Omental fat pad (tissue), 4 donors: ENCODE data around the gene ZNF138. TPM values are rescaled to one million over a fixed set of nuclear protein-coding genes. Genes with fewer than 3 reads are reported as not detected.
"Not testable (repeated sequence)": the region's sequence is repeated elsewhere in the genome, so short reads cannot be mapped to it uniquely, and the experiment has no call there.

Experiments
- ATAC-seq: fragments of 150-250 bp; one replicate; pipeline ENCODE4 v1.9.1; 2016; ENCODE audit warnings: mild to moderate bottlenecking, moderate library complexity; ENCODE audit not compliant: low FRiP score
- DNase-seq: peaks from one replicate; pipeline ENCODE4 v3.0.0-alpha.2; 2019; ENCODE audit warnings: low spot score
- total RNA-seq, 4 donors: library from RNA; depleted of rRNA; stranded (reverse); fragments of >200 nt; gene quantifications; one replicate each; pipeline ENCODE4 v1.1.0, GENCODE V29; 2016
- TF ChIP-seq, protein P1 (sequence below), 3 donors: fragments of 450-650 bp; IDR thresholded peaks; one replicate each; pipeline ENCODE4 v1.5.1; 2016 to 2017; ENCODE audit warnings: antibody characterized with exemption in 3 of 3, mild to moderate bottlenecking in 3 of 3, moderate library complexity in 2 of 3

The ZNF138 gene
- total RNA-seq, 4 donors from 2014 or later = 4.1 to 13.9 (median 7.8) TPM

DNA sequence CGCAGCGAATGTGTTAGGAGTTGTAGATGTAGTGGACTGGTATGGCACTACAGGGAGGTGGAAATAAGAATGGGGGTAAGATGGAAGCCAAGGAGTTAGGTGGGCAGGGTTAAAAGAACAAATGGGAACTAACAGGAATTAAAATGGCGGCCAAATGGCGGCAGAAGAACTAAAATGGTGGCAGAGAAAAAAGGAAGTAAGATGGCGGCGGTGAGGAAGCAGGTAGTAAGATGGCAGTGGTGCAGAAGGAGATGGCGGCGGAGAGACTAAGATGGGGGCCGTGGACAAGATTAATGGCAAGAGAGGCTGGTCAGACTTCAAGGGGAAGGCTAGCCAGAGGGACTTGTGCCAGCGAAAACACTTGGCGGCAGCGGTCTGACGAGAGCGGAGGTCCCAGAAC lies 44.5 kb downstream of the ZNF138 start:
- TF ChIP-seq, protein P1, sequence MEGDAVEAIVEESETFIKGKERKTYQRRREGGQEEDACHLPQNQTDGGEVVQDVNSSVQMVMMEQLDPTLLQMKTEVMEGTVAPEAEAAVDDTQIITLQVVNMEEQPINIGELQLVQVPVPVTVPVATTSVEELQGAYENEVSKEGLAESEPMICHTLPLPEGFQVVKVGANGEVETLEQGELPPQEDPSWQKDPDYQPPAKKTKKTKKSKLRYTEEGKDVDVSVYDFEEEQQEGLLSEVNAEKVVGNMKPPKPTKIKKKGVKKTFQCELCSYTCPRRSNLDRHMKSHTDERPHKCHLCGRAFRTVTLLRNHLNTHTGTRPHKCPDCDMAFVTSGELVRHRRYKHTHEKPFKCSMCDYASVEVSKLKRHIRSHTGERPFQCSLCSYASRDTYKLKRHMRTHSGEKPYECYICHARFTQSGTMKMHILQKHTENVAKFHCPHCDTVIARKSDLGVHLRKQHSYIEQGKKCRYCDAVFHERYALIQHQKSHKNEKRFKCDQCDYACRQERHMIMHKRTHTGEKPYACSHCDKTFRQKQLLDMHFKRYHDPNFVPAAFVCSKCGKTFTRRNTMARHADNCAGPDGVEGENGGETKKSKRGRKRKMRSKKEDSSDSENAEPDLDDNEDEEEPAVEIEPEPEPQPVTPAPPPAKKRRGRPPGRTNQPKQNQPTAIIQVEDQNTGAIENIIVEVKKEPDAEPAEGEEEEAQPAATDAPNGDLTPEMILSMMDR (IDR thresholded peaks at IDR 0.05) = no peak
- ATAC-seq = no peak

DNA sequence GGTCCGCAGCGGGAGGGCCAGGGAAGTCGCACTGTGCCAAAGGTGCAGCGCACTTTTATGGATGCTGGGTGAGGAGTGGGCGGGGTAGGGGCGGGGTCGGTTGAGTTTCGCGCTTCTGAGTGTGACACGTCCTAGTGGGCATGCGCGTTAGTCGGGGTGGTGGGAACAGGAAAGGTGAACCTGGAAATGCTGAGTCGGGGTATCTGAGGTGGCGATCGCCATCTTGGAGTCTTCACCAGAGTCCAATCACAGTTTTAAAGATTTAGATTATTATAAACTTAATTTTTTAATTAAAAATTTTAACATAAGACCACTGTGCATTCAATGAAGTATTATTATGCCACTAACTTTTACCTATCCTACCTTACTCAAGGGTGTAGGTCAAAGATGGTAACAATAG lies 45.7 kb downstream of the ZNF138 start:
- ATAC-seq (no peak), DNase-seq (no peak)
- TF ChIP-seq, protein P1 (IDR thresholded peaks at IDR 0.05) = no peak

More for the DNA sequence above, 44.5 kb downstream of the ZNF138 start:
- DNase-seq = no peak

DNA sequence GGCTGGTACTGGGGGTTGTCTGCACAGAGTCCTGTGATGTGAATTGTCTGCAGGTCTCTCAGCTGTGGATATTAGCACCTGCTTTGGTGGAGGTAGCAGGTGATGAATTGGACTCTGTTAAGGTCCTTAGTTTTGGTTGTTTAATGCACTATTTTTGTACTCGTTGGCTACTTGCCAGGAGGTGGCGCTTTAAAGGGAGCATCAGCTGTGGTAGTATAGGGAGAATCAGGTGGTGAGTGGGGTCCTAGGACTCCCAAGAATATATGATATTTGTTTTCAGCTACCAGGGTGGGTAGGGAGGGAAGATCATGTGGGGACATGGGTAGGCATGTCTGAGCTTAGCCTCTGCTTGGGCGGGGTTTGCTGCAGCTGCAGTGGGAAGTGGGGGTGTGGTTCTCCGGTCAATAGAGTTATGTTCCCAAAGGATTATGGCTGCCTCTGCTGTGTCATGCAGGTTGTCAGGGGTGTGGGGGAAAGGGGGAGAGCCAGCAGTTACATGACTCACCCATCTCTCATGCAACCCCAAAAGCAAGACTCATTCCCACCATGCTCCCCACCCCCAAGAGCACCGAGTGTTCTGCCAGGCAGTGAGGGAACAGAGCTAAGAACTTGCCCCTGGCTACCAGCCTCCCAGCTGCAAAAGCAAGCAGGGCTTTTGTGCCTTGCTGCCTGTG lies 55.2 kb downstream of the ZNF138 start:
- TF ChIP-seq, protein P1 (IDR thresholded peaks at IDR 0.05) = no peak
- ATAC-seq (peak; percentile 32), DNase-seq (no peak)

DNA sequence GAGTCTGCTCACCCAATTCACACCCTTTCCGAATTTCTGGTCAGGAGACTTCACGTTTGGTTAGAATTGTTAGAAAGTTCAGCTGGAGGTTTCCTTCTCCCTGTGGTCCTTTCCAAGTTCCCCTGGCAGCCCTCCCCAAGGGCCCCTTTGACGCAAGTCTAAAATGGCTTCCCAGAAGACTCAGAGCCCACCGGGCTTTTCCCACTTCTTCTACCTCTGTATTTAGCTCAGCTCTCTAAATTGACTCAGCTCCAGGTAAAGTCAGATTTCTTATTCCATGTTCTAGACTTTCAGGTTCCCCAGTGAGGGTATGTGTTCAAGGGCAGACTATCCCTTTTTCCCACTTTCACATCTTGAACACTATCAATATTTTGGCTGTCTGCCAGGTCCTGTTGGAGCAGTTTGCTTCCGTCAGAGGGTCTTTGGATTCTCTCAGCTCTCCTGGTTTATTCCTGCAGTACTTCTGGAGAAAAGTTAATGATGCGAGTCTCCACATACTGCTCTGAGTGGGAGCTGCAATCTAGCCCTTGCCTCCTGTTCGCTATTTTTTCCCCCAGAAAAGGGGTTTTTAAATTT lies 55.8 kb downstream of the ZNF138 start:
- DNase-seq (no peak), ATAC-seq (no peak)
- TF ChIP-seq, protein P1 (IDR thresholded peaks at IDR 0.05) = no peak

DNA sequence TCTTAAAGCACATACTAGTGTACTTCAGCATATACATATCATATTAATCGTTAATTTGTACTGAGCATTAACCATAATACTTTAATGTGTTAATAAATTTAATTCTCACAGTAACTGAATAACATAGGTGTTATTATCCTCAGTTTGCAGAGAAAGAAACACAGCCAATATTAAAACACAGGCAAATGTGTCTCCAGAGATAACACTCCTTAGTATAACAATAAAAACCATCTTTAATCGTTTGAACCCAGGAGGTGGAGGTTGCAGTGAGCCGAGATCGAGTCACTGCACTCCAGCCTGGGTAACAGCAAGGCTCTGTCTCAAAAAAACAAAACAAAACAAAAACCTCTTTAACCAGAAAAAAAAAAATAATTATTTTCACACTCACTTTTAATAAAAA lies 59.5 kb downstream of the ZNF138 start:
- TF ChIP-seq, protein P1 (IDR thresholded peaks at IDR 0.05) = no peak
- ATAC-seq (no peak), DNase-seq (no peak)

DNA sequence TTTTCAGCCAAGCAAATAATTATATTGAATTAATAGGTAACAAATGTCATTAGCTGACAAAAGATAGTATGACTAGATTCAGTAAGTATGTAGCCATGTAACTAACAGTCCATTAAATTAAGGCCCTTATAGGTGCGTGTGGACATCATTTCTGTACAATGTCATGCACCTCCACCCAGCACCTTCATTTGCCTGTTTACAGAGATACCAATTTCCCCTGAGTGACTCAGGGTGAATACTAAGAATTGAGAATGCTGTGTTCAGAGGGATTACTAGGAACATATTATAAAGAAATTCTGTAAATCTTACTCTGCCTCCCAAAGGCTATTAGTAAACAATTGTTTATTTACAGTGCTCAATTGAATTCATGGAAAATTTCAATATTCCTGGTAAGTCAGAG lies 60.7 kb downstream of the ZNF138 start:
- TF ChIP-seq, protein P1 (IDR thresholded peaks at IDR 0.05) = no peak
- no peak for ATAC-seq
- no peak for DNase-seq

DNA sequence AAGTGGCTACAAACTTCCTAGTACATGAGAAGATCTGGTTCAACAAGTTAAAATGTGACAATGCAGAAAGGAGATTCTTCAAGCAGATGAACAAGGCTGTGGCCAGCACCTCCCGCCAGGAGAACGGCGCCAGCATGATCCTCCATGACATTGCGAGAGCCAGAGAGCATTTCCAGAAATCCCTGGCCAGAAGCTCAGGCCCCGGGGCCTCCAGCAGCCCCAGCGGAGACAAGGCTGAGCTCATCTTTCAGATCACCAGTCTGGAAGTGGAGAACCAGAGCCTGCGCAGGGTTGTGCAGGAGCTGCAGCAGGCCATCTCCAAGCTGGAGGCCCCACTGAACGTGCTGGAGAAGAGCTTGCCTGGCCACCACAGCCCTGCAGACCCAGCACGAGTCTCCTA lies 68.8 kb downstream of the ZNF138 start:
- DNase-seq (no peak), ATAC-seq (no peak)
- TF ChIP-seq, protein P1 (IDR thresholded peaks at IDR 0.05) = no peak

DNA sequence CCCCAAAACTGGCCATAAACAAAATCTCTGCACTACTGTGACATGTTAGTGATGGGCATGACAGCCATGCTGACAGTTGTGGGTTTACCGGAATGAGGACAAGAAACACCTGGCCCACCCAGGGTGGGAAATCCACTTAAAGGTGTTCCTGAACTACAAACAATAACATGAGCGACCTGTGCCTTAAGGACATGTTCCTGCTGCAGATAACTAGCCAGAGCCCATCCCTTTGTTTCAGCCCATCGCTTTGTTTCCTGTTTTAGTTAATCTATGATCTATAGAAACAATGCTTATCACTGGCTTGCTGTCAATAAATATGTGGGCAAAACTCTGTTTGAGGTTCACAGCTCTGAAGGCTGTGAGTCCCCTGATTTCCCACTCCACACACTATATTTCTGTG lies 69.3 kb downstream of the ZNF138 start:
- ATAC-seq, DNase-seq: not testable (repeated sequence)
